HFF-Myc (cell line): Measurements from ENCODE around the gene TRERF1.

Experiments
- DNase-seq: peaks from one replicate; pipeline ENCODE4 v3.0.0-alpha.2; 2011; ENCODE audit warnings: low read depth; ENCODE audit errors: extremely low read depth
- H3K4me3 ChIP-seq: replicated peaks from 2 replicates; pipeline ENCODE4 v1.5.1; 2011; ENCODE audit warnings: low read depth, mild to moderate bottlenecking, control low read depth, low read length
- CTCF ChIP-seq: IDR thresholded peaks from 2 replicates; pipeline ENCODE4 v1.5.1; 2012; ENCODE audit warnings: mild to moderate bottlenecking, low read depth, low read length, control low read depth; ENCODE audit errors: missing control alignments

TRERF1 gene

GRCh38 chr6:42275376-42276033 is 176.2 kb downstream of the TRERF1 start:
- TF ChIP-seq CTCF: no peak
- no peak overlapping the region for H3K4me3 ChIP-seq
- DNase-seq: no peak

- no peak for DNase-seq
- H3K4me3 ChIP-seq: no peak overlapping the region
- no peak for TF ChIP-seq CTCF
Measured at GRCh38 chr6:42274898-42275297, 176.8 kb downstream of the TRERF1 start.

GRCh38 chr6:42271834-42272805 is 179.6 kb downstream of the TRERF1 start:
- no peak for DNase-seq
- H3K4me3 ChIP-seq: no peak overlapping the region
- no peak for TF ChIP-seq CTCF

GRCh38 chr6:42269974-42270510 is 181.7 kb downstream of the TRERF1 start:
- no peak for TF ChIP-seq CTCF
- no peak overlapping the region for H3K4me3 ChIP-seq

GRCh38 chr6:42269553-42269952 is 182.2 kb downstream of the TRERF1 start:
- no peak for DNase-seq
- TF ChIP-seq CTCF: no peak
- H3K4me3 ChIP-seq: no peak overlapping the region

More at GRCh38 chr6:42269974-42270510, 181.7 kb downstream of the TRERF1 start:
- no peak for DNase-seq

GRCh38 chr6:42268835-42269204 is 182.9 kb downstream of the TRERF1 start:
- H3K4me3 ChIP-seq: no peak overlapping the region
- no peak for TF ChIP-seq CTCF
- no peak for DNase-seq
